Measurements from ENCODE around the gene PAGE1. TPM values are rescaled to one million over a fixed set of nuclear protein-coding genes. Genes with fewer than 3 reads are reported as not detected.

The PAGE1 gene
- total RNA-seq, 2 experiments from 2014 or later: not detected

GRCh38 chrX:49675075-49675719, 20.6 kb downstream of the PAGE1 start:
- Mint-ChIP-seq H3K27me3 (no peaks in the 10 kb centered on the region), H3K27ac (no peak overlapping the region), H3K36me3 (ENCODE audit: low read depth) (no peaks in the 10 kb centered on the region), H3K4me3 (no peak overlapping the region), H3K9me3 (no peaks in the 10 kb centered on the region), H3K4me1 (no peaks in the 10 kb centered on the region)
- no peak for DNase-seq
- ChIA-PET CTCF (no interaction called here), POLR2A (no interaction called here)

GRCh38 chrX:49673394-49673793, 22.4 kb downstream of the PAGE1 start:
- Mint-ChIP-seq H3K4me3 (no peak overlapping the region), H3K27ac (no peak overlapping the region), H3K27me3 (no peaks in the 10 kb centered on the region), H3K9me3 (no peaks in the 10 kb centered on the region), H3K4me1 (no peaks in the 10 kb centered on the region), H3K36me3 (ENCODE audit: low read depth) (no peaks in the 10 kb centered on the region)
- ChIA-PET POLR2A (no interaction called here), CTCF (interaction anchor here (0.6 kb wide), 1 partner anchor 20 kb away, joined by 3 read pairs; no protein-coding TSS in a partner anchor)
- DNase-seq: no peak

- Mint-ChIP-seq H3K9me3 (no peaks in the 10 kb centered on the region), H3K4me1 (peaks cover 3% of the 10 kb centered on the region), H3K27ac (no peak overlapping the region), H3K4me3 (no peak overlapping the region), H3K27me3 (no peaks in the 10 kb centered on the region), H3K36me3 (ENCODE audit: low read depth) (no peaks in the 10 kb centered on the region)
- no peak for DNase-seq
- POLR2A ChIA-PET: no interaction called here
- CTCF ChIA-PET: no interaction called here
Observed at GRCh38 chrX:49664824-49665223, 31.0 kb downstream of the PAGE1 start.

- ChIA-PET CTCF (no interaction called here), POLR2A (no interaction called here)
- H3K36me3 Mint-ChIP-seq (ENCODE audit: low read depth): no peaks in the 10 kb centered on the region
- DNase-seq: no peak
- peaks cover 3% of the 10 kb centered on the region for H3K4me1 Mint-ChIP-seq
- H3K27ac Mint-ChIP-seq: no peak overlapping the region
- no peaks in the 10 kb centered on the region for H3K27me3 Mint-ChIP-seq
- H3K4me3 Mint-ChIP-seq: no peak overlapping the region
- no peaks in the 10 kb centered on the region for H3K9me3 Mint-ChIP-seq
Observed at GRCh38 chrX:49661881-49662280, 33.9 kb downstream of the PAGE1 start.

- Mint-ChIP-seq H3K9me3 (no peaks in the 10 kb centered on the region), H3K27me3 (peaks cover 2% of the 10 kb centered on the region), H3K4me1 (peaks cover 3% of the 10 kb centered on the region), H3K36me3 (ENCODE audit: low read depth) (no peaks in the 10 kb centered on the region), H3K27ac (no peak overlapping the region), H3K4me3 (no peak overlapping the region)
- CTCF ChIA-PET: no interaction called here
- DNase-seq: no peak
- POLR2A ChIA-PET: no interaction called here
Observed at GRCh38 chrX:49659771-49660170, 36.0 kb downstream of the PAGE1 start.

- CTCF ChIA-PET: no interaction called here
Observed at GRCh38 chrX:49656533-49656932, 39.3 kb downstream of the PAGE1 start.

GRCh38 chrX:49644991-49645637, 50.7 kb downstream of the PAGE1 start:
- no peak overlapping the region for H3K4me3 Mint-ChIP-seq
- ChIA-PET POLR2A (no interaction called here), CTCF (no interaction called here)
- H3K36me3 Mint-ChIP-seq (ENCODE audit: low read depth): no peaks in the 10 kb centered on the region
- H3K9me3 Mint-ChIP-seq: no peaks in the 10 kb centered on the region
- H3K27me3 Mint-ChIP-seq: peaks cover 3% of the 10 kb centered on the region
- H3K4me1 Mint-ChIP-seq: no peaks in the 10 kb centered on the region
- DNase-seq: no peak
- H3K27ac Mint-ChIP-seq: no peak overlapping the region

More at GRCh38 chrX:49656533-49656932, 39.3 kb downstream of the PAGE1 start:
- Mint-ChIP-seq H3K4me3 (no peak overlapping the region), H3K4me1 (peaks cover 3% of the 10 kb centered on the region), H3K9me3 (no peaks in the 10 kb centered on the region), H3K36me3 (ENCODE audit: low read depth) (no peaks in the 10 kb centered on the region), H3K27ac (no peak overlapping the region), H3K27me3 (peaks cover 2% of the 10 kb centered on the region)
- no peak for DNase-seq
- POLR2A ChIA-PET: no interaction called here

Other genes with a start within 250 kb of the PAGE1 start
- gene GAGE12C, start 163.8 kb downstream of the PAGE1 start, total RNA-seq: not detected
- gene GAGE12D, start 154.3 kb downstream of the PAGE1 start, total RNA-seq: not detected
- gene GAGE12E, start 144.7 kb downstream of the PAGE1 start, total RNA-seq: not detected
- not detected for gene GAGE12F, start 135.1 kb downstream of the PAGE1 start, total RNA-seq
- gene GAGE12G, start 125.6 kb downstream of the PAGE1 start, total RNA-seq: not detected
- gene GAGE12H, start 116.0 kb downstream of the PAGE1 start, total RNA-seq: not detected
- not detected for gene GAGE2A, start 106.5 kb downstream of the PAGE1 start, total RNA-seq
- gene GAGE1, start 97.0 kb downstream of the PAGE1 start, total RNA-seq: not detected
- not detected for gene PAGE4, start 133.3 kb upstream of the PAGE1 start, total RNA-seq
- gene USP27X, start 183.5 kb upstream of the PAGE1 start, total RNA-seq: 1 to 10 TPM; 2.1 to 2.4 TPM
- gene CLCN5, start 226.6 kb upstream of the PAGE1 start, total RNA-seq: 1 to 10 TPM; 3.5 to 3.6 TPM